Psoas muscle (tissue), 8 donors: ENCODE measurements around the gene PTPN14. TPM values are rescaled to one million over a fixed set of nuclear protein-coding genes. Genes with fewer than 3 reads are reported as not detected.

Experiments used
- ATAC-seq, 4 donors: fragments of 200-7000 bp; cut with Tn5 transposase; one replicate each; pipeline ENCODE4 v1.9.1; 2020; ENCODE audit warnings: moderate library complexity in 3 of 4, mild to moderate bottlenecking in 2 of 4
- DNase-seq, 2 donors: peaks; one replicate each; pipeline ENCODE4 v3.0.0-alpha.2; 2020
- H3K27ac ChIP-seq: fragments of 200-600 bp; one replicate; pipeline ENCODE4 v1.8.0; 2022
- H3K27me3 ChIP-seq, 3 donors: fragments of 200-600 bp in 1 of 3; one replicate each; pipeline versions ENCODE4 v1.6.1 to v1.8.0; 2013 to 2022; ENCODE audit warnings: low read length in 2 of 3, mild to moderate bottlenecking in 2 of 3, moderate library complexity in 1 of 3; ENCODE audit not compliant: insufficient read depth in 3 of 3
- H3K36me3 ChIP-seq, 2 donors: fragments of 200-600 bp in 1 of 2; one replicate each; pipeline versions ENCODE4 v1.6.1 to v1.8.0; 2013 to 2022; ENCODE audit warnings: low read depth in 1 of 2, mild to moderate bottlenecking in 1 of 2, moderate library complexity in 1 of 2; ENCODE audit not compliant: insufficient read depth in 1 of 2
- H3K4me1 ChIP-seq: fragments of 200-600 bp; one replicate; pipeline ENCODE4 v1.8.0; 2022
- H3K4me3 ChIP-seq: fragments of 200-600 bp; one replicate; pipeline ENCODE4 v1.8.0; 2022; ENCODE audit warnings: mild to moderate bottlenecking
- H3K9me3 ChIP-seq: fragments of 200-600 bp; one replicate; pipeline ENCODE4 v1.8.0; 2022
- CTCF ChIP-seq: fragments of 200-600 bp; IDR thresholded peaks from one replicate; pipeline ENCODE4 v1.8.0; 2022; ENCODE audit warnings: antibody characterized with exemption
- WGBS, 3 donors: extraction: QIAGEN DNeasy Blood & Tissue Kit; methylation state at CpG; one replicate each; pipeline versions ENCODE4 v1.1.6 to v1.1.7; 2013; 5-methylcytosine and 5-hydroxymethylcytosine counted together
- intact Hi-C, 2 donors: fragments of 100-400 bp; cut with DNase I; formaldehyde crosslinking; loops; one replicate each; pipeline versions ENCODE4 v1.11.0 to v1.14.2; 2022
- polyA plus RNA-seq, 3 donors: library from polyadenylated mRNA; stranded (reverse); fragments of 200-250 nt; gene quantifications; one replicate each; pipeline ENCODE4 v1.2.3, GENCODE V29; 2013
- total RNA-seq, 4 donors: library from RNA; stranded (reverse); fragmentation: NEBNext Ultra II Directional in 2 of 4; extraction: Animal tissue kit (Norgen Biotek cat#: 25700) in 2 of 4; gene quantifications; one replicate each; pipeline versions ENCODE4 v1.2.1 to v1.2.4, GENCODE V29; 2021 to 2023
- donor health status: healthy with polysubstance abuse.
- donor health status: DM: no; HTN: no; CAD: no; lungs with moderate emphysema.
- donor health status: Bipolar disorder and iron deficiency.
- donor health status: healthy.
- donor health status: DM: yes; HTN: yes; CAD: no.
- donor health status: DM: no; HTN: no; CAD: no.
- donor health status: DM: no; HTN: no; CAD: no.
- donor health status: DM: yes; HTN: yes; CAD: no.

The PTPN14 gene
- total and polyA plus RNA-seq, 7 donors: 7.2 to 106 (median 50.8) TPM

GRCh38 chr1:214414691-214415090 lies 136.7 kb downstream of the PTPN14 start:
- DNase-seq (no peak), ATAC-seq (no peak)
- Histone ChIP-seq H3K4me1 (peaks cover 48% of the 10 kb centered on the region), H3K9me3 (no peaks in the 10 kb centered on the region), H3K27me3 (no peaks in the 10 kb centered on the region), H3K4me3 (no peak overlapping the region), H3K27ac (no peak overlapping the region), H3K36me3 (peaks cover 2 to 14% of the 10 kb centered on the region in 2 donors)
- no peak for TF ChIP-seq CTCF
- 92 to 96% (median 95%) methylated on average over 4 of the region's 4 CpGs for WGBS, 3 donors
- intact Hi-C loops: loop anchor here in 1 of 2 donors (5.0 kb wide), 1 partner anchor 138 kb away; the partner anchor contains the start of gene PTPN14

GRCh38 chr1:214413315-214413714 lies 138.1 kb downstream of the PTPN14 start:
- no peak overlapping the region for H3K27ac ChIP-seq
- H3K36me3 ChIP-seq: peaks cover 2 to 17% of the 10 kb centered on the region in 2 donors
- H3K4me3 ChIP-seq: no peak overlapping the region
- no peaks in the 10 kb centered on the region for H3K27me3 ChIP-seq
- peaks cover 34% of the 10 kb centered on the region for H3K4me1 ChIP-seq
- no peak for ATAC-seq
- H3K9me3 ChIP-seq: no peaks in the 10 kb centered on the region
- no peak for TF ChIP-seq CTCF
- DNase-seq: no peak
- intact Hi-C loops: no loop called here

- intact Hi-C loops: loop anchor here in 1 of 2 donors (5.0 kb wide), 1 partner anchor 48 kb away; no protein-coding TSS in a partner anchor
- no peak for TF ChIP-seq CTCF
- H3K9me3 ChIP-seq: no peaks in the 10 kb centered on the region
- H3K27me3 ChIP-seq: no peaks in the 10 kb centered on the region
- WGBS, 3 donors: 84 to 88% (median 86%) methylated on average over 9 of the region's 9 CpGs
- peaks cover 18% of the 10 kb centered on the region for H3K4me1 ChIP-seq
- peaks cover 8 to 28% of the 10 kb centered on the region in 2 donors for H3K36me3 ChIP-seq
- peak overlapping the region; percentile 18 for H3K27ac ChIP-seq
- H3K4me3 ChIP-seq: no peak overlapping the region
- ATAC-seq (no peak), DNase-seq (no peak)
Measured at GRCh38 chr1:214404571-214405213, 146.7 kb downstream of the PTPN14 start.

GRCh38 chr1:214404154-214404553 lies 147.2 kb downstream of the PTPN14 start:
- intact Hi-C loops: loop anchor here in 1 of 2 donors (5.0 kb wide), 1 partner anchor 48 kb away; no protein-coding TSS in a partner anchor
- H3K4me1 ChIP-seq: peaks cover 18% of the 10 kb centered on the region
- H3K4me3 ChIP-seq: no peak overlapping the region
- DNase-seq (no peak), ATAC-seq (no peak)
- no peak for TF ChIP-seq CTCF
- H3K27ac ChIP-seq: peak overlapping the region; percentile 18
- no peaks in the 10 kb centered on the region for H3K27me3 ChIP-seq
- no peaks in the 10 kb centered on the region for H3K9me3 ChIP-seq
- peaks cover 8 to 28% of the 10 kb centered on the region in 2 donors for H3K36me3 ChIP-seq
- WGBS, 3 donors: 75 to 86% (median 81%) methylated on average over 4 of the region's 4 CpGs
